GM12878 (cell line): Measurements from ENCODE around the gene CMC4. TPM values are rescaled to one million over a fixed set of nuclear protein-coding genes. Genes with fewer than 3 reads are reported as not detected.

Source experiments
- ATAC-seq: fragments of 200-7000 bp; cut with Tn5 transposase; 3 replicates; pipeline ENCODE4 v1.9.1; 2020; ENCODE audit warnings: mild to moderate bottlenecking, moderate library complexity
- BruUV-seq: library from RNA; stranded (reverse); fragments of 400-500 nt; replicated peaks from 2 replicates; lab custom pipeline; 2021; lab: Mats Ljungman, UMichigan
- CTCF ChIA-PET: fragments of 300-600 bp; sonication (Branson Sonifier 250); formaldehyde crosslinking; extraction: SDS; loops from one replicate; lab custom pipeline; 2021; ENCODE audit warnings: inconsistent platforms; lab: Yijun Ruan, JAX
- POLR2A ChIA-PET: fragments of 350-600 bp; formaldehyde crosslinking; extraction: SDS; loops from one replicate; lab custom pipeline; 2021; ENCODE audit warnings: inconsistent platforms; lab: Charles Lee
- RAD21 ChIA-PET: fragments of 300-600 bp; sonication (Branson Sonifier 250); formaldehyde crosslinking; loops from one replicate; lab custom pipeline; 2023; ENCODE audit warnings: antibody characterized with exemption; ENCODE audit not compliant: unreplicated experiment; lab: Charles Lee
- SMC1A ChIA-PET: fragments of 300-600 bp; sonication (Branson Sonifier 250); formaldehyde crosslinking; loops from one replicate; lab custom pipeline; 2023; ENCODE audit not compliant: unreplicated experiment, uncharacterized antibody; lab: Charles Lee
- DNase-seq: peaks from one replicate; pipeline ENCODE4 v3.0.0-alpha.2; 2011; ENCODE audit warnings: low read depth, low spot score
- FAIRE-seq: peaks from 3 replicates; lab custom pipeline; 2011; peaks lifted over from hg19 to GRCh38; lab: Jason Lieb, UNC
- H2AFZ ChIP-seq: 2 replicates; pipeline ENCODE4 v1.6.0; 2011; ENCODE audit warnings: low read depth, low read length, control low read depth; ENCODE audit not compliant: control insufficient read depth
- H3K27ac ChIP-seq: 2 replicates; pipeline ENCODE4 v1.5.1; 2011; ENCODE audit warnings: control low read depth; ENCODE audit not compliant: control insufficient read depth, insufficient read depth
- H3K27me3 ChIP-seq, 2 experiments: replicated peaks in 1 of 2; 2 replicates each; pipeline versions ENCODE4 v1.6.0 to v1.6.1; 2011; ENCODE audit warnings: low read length in 1 of 2; ENCODE audit not compliant: control insufficient read depth in 2 of 2, insufficient read depth in 2 of 2
- H3K36me3 ChIP-seq, 2 experiments: 2 replicates each; pipeline ENCODE4 v1.5.1; 2011; ENCODE audit warnings: low read length in 1 of 2; ENCODE audit not compliant: control insufficient read depth in 2 of 2, insufficient read depth in 2 of 2
- H3K4me1 ChIP-seq: 2 replicates; pipeline ENCODE4 v1.6.1; 2011; ENCODE audit warnings: mild to moderate bottlenecking, low read length, moderate library complexity, mixed read lengths; ENCODE audit not compliant: control insufficient read depth, insufficient read depth
- H3K4me2 ChIP-seq: 2 replicates; pipeline ENCODE4 v1.6.0; 2011; ENCODE audit warnings: control low read depth; ENCODE audit not compliant: control insufficient read depth, insufficient read depth
- H3K4me3 ChIP-seq: fragments of 200-600 bp; sonication (generic); 2 replicates; pipeline ENCODE4 v1.5.1; 2016
- H3K79me2 ChIP-seq: 2 replicates; pipeline ENCODE4 v1.6.0; 2011; ENCODE audit warnings: low read length; ENCODE audit not compliant: control insufficient read depth, insufficient read depth
- H3K9ac ChIP-seq: 2 replicates; pipeline ENCODE4 v1.8.0; 2011; ENCODE audit warnings: low read length, control low read depth, mixed read lengths; ENCODE audit not compliant: control insufficient read depth, insufficient read depth
- H3K9me3 ChIP-seq: replicated peaks from 3 replicates; pipeline ENCODE4 v1.5.1; 2011; ENCODE audit warnings: mild to moderate bottlenecking, low read length; ENCODE audit not compliant: control insufficient read depth, insufficient read depth
- H4K20me1 ChIP-seq: 2 replicates; pipeline ENCODE4 v1.6.0; 2011; ENCODE audit not compliant: control insufficient read depth, insufficient read depth
- CEBPB ChIP-seq, 2 experiments: fragments of 150-350 bp in 1 of 2; IDR thresholded peaks; 2 replicates each; pipeline ENCODE4 v1.6.1; 2012 to 2014; ENCODE audit warnings: low read depth in 2 of 2, low read length in 2 of 2, borderline replicate concordance in 1 of 2, inconsistent platforms in 1 of 2
- CHD1 ChIP-seq: IDR thresholded peaks from 2 replicates; pipeline ENCODE4 v1.6.1; 2012; ENCODE audit warnings: low read depth, low read length, improper control_type of control experiment
- CREB1 ChIP-seq: IDR thresholded peaks from 2 replicates; pipeline ENCODE4 v1.6.1; 2012; ENCODE audit warnings: low read depth, mild to moderate bottlenecking, inconsistent platforms
- HCFC1 ChIP-seq: fragments of 150-350 bp; IDR thresholded peaks from 2 replicates; pipeline ENCODE4 v1.6.1; 2014; ENCODE audit warnings: low read length
- MEF2A ChIP-seq: IDR thresholded peaks from 2 replicates; pipeline ENCODE4 v1.6.1; 2011; ENCODE audit warnings: low read depth, mild to moderate bottlenecking, low read length, moderate library complexity; ENCODE audit not compliant: insufficient read depth
- MXI1 ChIP-seq: fragments of 150-350 bp; IDR thresholded peaks from 2 replicates; pipeline ENCODE4 v1.6.1; 2011; ENCODE audit warnings: low read depth, mild to moderate bottlenecking, inconsistent platforms, low read length, improper control_type of control experiment
- NR2C1 ChIP-seq: fragments of 450-650 bp; IDR thresholded peaks from 2 replicates; pipeline ENCODE4 v1.6.1; 2017; ENCODE audit warnings: antibody characterized with exemption, mild to moderate bottlenecking, moderate library complexity
- POLR2AphosphoS2 ChIP-seq: IDR thresholded peaks from 2 replicates; pipeline ENCODE4 v1.6.1; 2011; ENCODE audit warnings: low read depth, mild to moderate bottlenecking, low read length, improper control_type of control experiment, moderate library complexity
- SMAD1 ChIP-seq: fragments of 450-650 bp; IDR thresholded peaks from 2 replicates; pipeline ENCODE4 v1.6.1; 2018; ENCODE audit warnings: mild to moderate bottlenecking, low read depth; ENCODE audit not compliant: partially characterized antibody
- SPI1 ChIP-seq: IDR thresholded peaks from 2 replicates; pipeline ENCODE4 v1.6.1; 2011; ENCODE audit warnings: low read depth, mild to moderate bottlenecking, low read length, moderate library complexity, borderline replicate concordance; ENCODE audit not compliant: insufficient read depth
- SRF ChIP-seq, 2 experiments: IDR thresholded peaks; 2 replicates each; pipeline ENCODE4 v1.6.1; 2011; ENCODE audit warnings: low read depth in 2 of 2, low read length in 2 of 2, mild to moderate bottlenecking in 1 of 2, moderate library complexity in 1 of 2
- SUPT20H ChIP-seq: IDR thresholded peaks from 2 replicates; pipeline ENCODE4 v1.6.1; 2011; ENCODE audit warnings: low read depth, mild to moderate bottlenecking, low read length, moderate library complexity, borderline replicate concordance; ENCODE audit not compliant: control insufficient read depth
- ZBED1 ChIP-seq: IDR thresholded peaks from 2 replicates; pipeline ENCODE4 v1.6.1; 2016; ENCODE audit warnings: borderline replicate concordance
- WGBS: methylation state at CpG from one replicate; pipeline ENCODE4 v1.1.6; 2016; ENCODE audit warnings: low lambda C conversion rate; ENCODE audit not compliant: insufficient replicate concordance, insufficient coverage; ENCODE audit errors: missing lambda C conversion rate; 5-methylcytosine and 5-hydroxymethylcytosine counted together
- in situ Hi-C: fragments of 300-500 bp; cut with MboI; formaldehyde crosslinking; loops from 9 replicates; pipeline ENCODE4 v1.14.3; 2018; ENCODE audit warnings: mixed read lengths
- intact Hi-C: fragments of 100-400 bp; cut with micrococcal nuclease; formaldehyde crosslinking; loops from one replicate; pipeline ENCODE4 v1.14.2; 2022; ENCODE audit not compliant: unreplicated experiment
- polyA plus RNA-seq, 11 experiments: library from polyadenylated mRNA; depleted of rRNA in 4 of 11; unstranded in 6 of 11; stranded (reverse) in 5 of 11; fragments of >200 nt; fragmentation: Nextera tagmentation in 4 of 11; fragmentation: Illumina TruSeq in 1 of 11; extraction: Ambion mirVana in 4 of 11; extraction: Trizol in 1 of 11; gene quantifications; 1 replicate in 1 of 11; 2 replicates in 10 of 11; pipeline versions ENCODE4 v1.2.1 to v1.2.3, GENCODE V29; 2011 to 2016; ENCODE audit warnings: inconsistent platforms in 2 of 11, missing spikeins in 2 of 11, low read depth in 1 of 11
- total RNA-seq, 4 experiments: library from RNA; depleted of rRNA in 3 of 4; stranded (reverse); fragments of >200 nt in 3 of 4; fragmentation: Illumina TruSeq in 1 of 4; extraction: Trizol in 1 of 4; gene quantifications; 2 replicates each; pipeline versions ENCODE4 v1.2.1 to v1.2.3, GENCODE V29; 2013 to 2021
- TF ChIP-seq, protein P1 (sequence below): fragments of 450-650 bp; IDR thresholded peaks from 2 replicates; pipeline ENCODE4 v1.6.1; 2016; ENCODE audit warnings: mild to moderate bottlenecking
- TF ChIP-seq, protein P2 (sequence below): fragments of 450-650 bp; IDR thresholded peaks from 2 replicates; pipeline ENCODE4 v1.6.1; 2017; ENCODE audit warnings: mild to moderate bottlenecking, moderate library complexity

Gene CMC4
- total and polyA plus RNA-seq, 10 of the 15 experiments (the other 5 are each of a cell fraction or from before 2014, with no cell fraction given), result 5.8 to 36.4 (median 21.0) TPM

DNA sequence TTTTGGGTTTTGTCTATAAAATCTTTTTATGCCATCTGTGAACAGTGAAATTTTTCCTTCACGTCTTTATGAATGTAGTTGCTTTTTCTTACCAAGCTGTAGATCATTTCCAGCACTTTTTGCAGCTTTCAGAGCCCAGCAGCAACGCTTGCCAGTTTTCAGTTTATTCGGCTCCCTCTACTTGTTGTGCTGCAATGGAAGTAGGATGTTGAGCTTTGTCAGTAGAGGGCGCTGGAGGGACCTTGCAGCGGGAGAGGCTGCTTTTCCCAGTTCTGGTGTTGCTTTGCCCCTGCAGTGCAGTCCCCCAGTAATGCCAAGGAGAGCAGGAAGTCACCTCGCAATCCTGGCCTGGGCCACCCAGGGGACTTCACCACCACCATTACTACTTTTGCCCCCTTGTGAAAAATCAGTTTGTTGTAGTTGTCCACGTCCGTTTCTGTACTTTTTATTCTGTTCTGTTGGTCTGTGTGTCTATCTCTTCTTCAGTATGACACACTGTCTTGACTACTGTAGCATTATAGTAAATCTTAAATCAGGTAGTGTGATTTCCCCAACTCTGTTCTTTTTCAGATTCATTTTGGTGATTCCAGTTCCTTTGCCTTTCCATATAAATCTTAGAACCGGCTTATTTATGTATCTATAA is 21.8 kb downstream of the CMC4 start (continued):
- no peak for TF ChIP-seq SMAD1
- TF ChIP-seq, protein P1, sequence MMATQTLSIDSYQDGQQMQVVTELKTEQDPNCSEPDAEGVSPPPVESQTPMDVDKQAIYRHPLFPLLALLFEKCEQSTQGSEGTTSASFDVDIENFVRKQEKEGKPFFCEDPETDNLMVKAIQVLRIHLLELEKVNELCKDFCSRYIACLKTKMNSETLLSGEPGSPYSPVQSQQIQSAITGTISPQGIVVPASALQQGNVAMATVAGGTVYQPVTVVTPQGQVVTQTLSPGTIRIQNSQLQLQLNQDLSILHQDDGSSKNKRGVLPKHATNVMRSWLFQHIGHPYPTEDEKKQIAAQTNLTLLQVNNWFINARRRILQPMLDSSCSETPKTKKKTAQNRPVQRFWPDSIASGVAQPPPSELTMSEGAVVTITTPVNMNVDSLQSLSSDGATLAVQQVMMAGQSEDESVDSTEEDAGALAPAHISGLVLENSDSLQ, result no peak
- TF ChIP-seq, protein P2, sequence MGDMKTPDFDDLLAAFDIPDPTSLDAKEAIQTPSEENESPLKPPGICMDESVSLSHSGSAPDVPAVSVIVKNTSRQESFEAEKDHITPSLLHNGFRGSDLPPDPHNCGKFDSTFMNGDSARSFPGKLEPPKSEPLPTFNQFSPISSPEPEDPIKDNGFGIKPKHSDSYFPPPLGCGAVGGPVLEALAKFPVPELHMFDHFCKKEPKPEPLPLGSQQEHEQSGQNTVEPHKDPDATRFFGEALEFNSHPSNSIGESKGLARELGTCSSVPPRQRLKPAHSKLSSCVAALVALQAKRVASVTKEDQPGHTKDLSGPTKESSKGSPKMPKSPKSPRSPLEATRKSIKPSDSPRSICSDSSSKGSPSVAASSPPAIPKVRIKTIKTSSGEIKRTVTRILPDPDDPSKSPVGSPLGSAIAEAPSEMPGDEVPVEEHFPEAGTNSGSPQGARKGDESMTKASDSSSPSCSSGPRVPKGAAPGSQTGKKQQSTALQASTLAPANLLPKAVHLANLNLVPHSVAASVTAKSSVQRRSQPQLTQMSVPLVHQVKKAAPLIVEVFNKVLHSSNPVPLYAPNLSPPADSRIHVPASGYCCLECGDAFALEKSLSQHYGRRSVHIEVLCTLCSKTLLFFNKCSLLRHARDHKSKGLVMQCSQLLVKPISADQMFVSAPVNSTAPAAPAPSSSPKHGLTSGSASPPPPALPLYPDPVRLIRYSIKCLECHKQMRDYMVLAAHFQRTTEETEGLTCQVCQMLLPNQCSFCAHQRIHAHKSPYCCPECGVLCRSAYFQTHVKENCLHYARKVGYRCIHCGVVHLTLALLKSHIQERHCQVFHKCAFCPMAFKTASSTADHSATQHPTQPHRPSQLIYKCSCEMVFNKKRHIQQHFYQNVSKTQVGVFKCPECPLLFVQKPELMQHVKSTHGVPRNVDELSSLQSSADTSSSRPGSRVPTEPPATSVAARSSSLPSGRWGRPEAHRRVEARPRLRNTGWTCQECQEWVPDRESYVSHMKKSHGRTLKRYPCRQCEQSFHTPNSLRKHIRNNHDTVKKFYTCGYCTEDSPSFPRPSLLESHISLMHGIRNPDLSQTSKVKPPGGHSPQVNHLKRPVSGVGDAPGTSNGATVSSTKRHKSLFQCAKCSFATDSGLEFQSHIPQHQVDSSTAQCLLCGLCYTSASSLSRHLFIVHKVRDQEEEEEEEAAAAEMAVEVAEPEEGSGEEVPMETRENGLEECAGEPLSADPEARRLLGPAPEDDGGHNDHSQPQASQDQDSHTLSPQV, result no peak
- TF ChIP-seq HCFC1, result no peak

DNA sequence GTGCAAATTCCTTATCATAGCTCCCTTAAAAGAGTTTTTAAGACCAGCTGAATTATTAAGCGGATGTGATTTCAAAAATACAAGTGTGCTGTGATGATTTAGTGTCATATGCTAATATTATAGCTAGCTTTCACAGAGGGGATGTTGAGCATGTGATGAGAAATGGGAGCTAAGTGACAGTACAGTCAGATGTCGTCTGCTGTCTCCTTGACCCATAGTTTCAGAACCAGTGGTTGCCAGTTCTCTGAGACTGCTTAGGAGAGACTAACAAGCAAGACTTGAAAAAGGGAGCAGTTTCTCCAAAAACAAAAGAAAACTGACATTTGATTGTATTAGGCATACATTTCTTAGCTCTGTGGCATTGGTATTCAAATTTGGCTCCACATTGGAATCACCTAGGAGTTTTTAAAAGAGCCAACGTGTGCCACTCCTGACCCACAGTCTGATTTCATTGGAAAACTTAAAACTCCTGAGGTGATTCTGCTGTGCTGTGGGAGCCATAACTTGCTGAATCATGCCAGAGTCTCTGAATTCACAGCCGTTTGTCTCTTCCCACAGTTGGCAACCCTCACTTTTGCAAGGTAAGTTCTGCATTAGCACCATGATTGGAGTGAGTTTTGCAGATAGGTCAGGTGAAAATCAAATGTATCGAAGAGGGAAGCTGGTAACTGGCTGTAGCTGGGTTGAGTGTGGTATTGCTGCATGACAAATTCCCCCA is 24.0 kb downstream of the CMC4 start:
- Histone ChIP-seq H4K20me1 (no peaks in the 10 kb centered on the region), H2AFZ (no peak overlapping the region), H3K4me3 (no peak overlapping the region), H3K9ac (no peak overlapping the region), H3K27me3 (no peaks in the 10 kb centered on the region), H3K36me3 (no peaks in the 10 kb centered on the region; a peak in 1 of 4 replicates), H3K4me1 (no peaks in the 10 kb centered on the region), H3K79me2 (no peaks in the 10 kb centered on the region), H3K4me2 (no peak overlapping the region), H3K27ac (no peak overlapping the region), H3K9me3 (no peaks in the 10 kb centered on the region)
- POLR2A ChIA-PET, result no interaction called here
- FAIRE-seq (no peak), DNase-seq (no peak), ATAC-seq (no peak)
- SMC1A ChIA-PET, result interaction anchor here (0.6 to 1.4 kb wide), 5 partner anchors 9 to 65 kb away, joined by 3 to 6 read pairs (median 4); no protein-coding TSS in a partner anchor
- CTCF ChIA-PET, result interaction anchor here (1.1 to 2.0 kb wide), 6 partner anchors 8 to 102 kb away, joined by 3 to 11 read pairs (median 4); no protein-coding TSS in a partner anchor
- TF ChIP-seq SPI1, result no peak
- TF ChIP-seq NR2C1, result no peak
- no peak for TF ChIP-seq CREB1
- TF ChIP-seq MXI1, result no peak
- no peak for TF ChIP-seq CHD1
- TF ChIP-seq SUPT20H, result no peak
- TF ChIP-seq POLR2AphosphoS2, result no peak
- no peak for TF ChIP-seq SRF (IDR thresholded peaks at IDR 0.05; ENCODE audit: low read depth in 2 of 2, low read length in 2 of 2)
- TF ChIP-seq MEF2A, result no peak
- no peak for TF ChIP-seq ZBED1
- no peak for TF ChIP-seq CEBPB (IDR thresholded peaks at IDR 0.05; ENCODE audit: borderline replicate concordance in 1 of 2, low read depth in 2 of 2, low read length in 2 of 2)
- RAD21 ChIA-PET, result interaction anchor here (1.1 to 2.3 kb wide), 4 partner anchors 10 to 68 kb away, joined by 3 to 6 read pairs (median 4); partner anchors contain the start of gene FUNDC2
- WGBS, result 46% methylated on average over 5 of the region's 5 CpGs
- intact Hi-C loops (no loop called here), in situ Hi-C loops (no loop called here)
- BruUV-seq, result no TSS peak
